ENCODE measurements around the gene SHISAL1.

The SHISAL1 gene

DNA sequence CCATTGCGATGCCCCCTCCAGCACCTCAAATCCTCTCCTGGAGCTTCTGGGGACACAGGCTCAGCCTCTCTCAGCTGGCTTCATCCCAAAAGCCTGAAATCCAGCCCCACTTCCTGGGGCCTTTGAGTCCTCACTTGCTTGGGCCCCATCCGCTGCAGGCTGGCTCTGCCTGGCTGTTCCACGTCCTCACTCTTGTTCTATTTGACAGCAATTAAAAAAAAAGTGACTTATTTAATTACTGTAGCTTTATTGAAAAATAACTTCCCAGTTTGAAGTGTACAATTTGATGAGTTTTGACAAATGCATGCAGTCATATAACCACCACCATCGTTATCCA, 104.8 kb downstream of the SHISAL1 start:
- ATAC-seq (ENCODE audit: insufficient read depth, low read depth) (no peak), DNase-seq (no peak)
- Histone ChIP-seq H3K4me2 (ENCODE audit: insufficient read depth, low read length) (no peak overlapping the region), H3K27me3 (ENCODE audit: insufficient read depth, low read length, poor library complexity) (no peaks in the 10 kb centered on the region), H2AFZ (ENCODE audit: low read depth, low read length) (no peak overlapping the region), H3K27ac (ENCODE audit: low read length) (no peak overlapping the region), H3K4me3 (ENCODE audit: low read depth in 1 of 2, low read length in 2 of 2) (no peak overlapping the region), H3K9me3 (ENCODE audit: insufficient read depth, low read length, severe bottlenecking) (peaks cover 4% of the 10 kb centered on the region), H3K79me2 (ENCODE audit: insufficient read depth, low read length) (no peaks in the 10 kb centered on the region), H3K9ac (ENCODE audit: low read depth, low read length) (no peak overlapping the region), H4K20me1 (ENCODE audit: insufficient read depth, low read length) (peaks cover 15% of the 10 kb centered on the region; the same call in 1 of the 2 replicates), H3K4me1 (ENCODE audit: insufficient read depth, low read length) (no peaks in the 10 kb centered on the region), H3K36me3 (ENCODE audit: insufficient read depth, low read length) (peaks cover 15% of the 10 kb centered on the region; the same call in 1 of the 2 replicates)
- TF ChIP-seq, protein P1, sequence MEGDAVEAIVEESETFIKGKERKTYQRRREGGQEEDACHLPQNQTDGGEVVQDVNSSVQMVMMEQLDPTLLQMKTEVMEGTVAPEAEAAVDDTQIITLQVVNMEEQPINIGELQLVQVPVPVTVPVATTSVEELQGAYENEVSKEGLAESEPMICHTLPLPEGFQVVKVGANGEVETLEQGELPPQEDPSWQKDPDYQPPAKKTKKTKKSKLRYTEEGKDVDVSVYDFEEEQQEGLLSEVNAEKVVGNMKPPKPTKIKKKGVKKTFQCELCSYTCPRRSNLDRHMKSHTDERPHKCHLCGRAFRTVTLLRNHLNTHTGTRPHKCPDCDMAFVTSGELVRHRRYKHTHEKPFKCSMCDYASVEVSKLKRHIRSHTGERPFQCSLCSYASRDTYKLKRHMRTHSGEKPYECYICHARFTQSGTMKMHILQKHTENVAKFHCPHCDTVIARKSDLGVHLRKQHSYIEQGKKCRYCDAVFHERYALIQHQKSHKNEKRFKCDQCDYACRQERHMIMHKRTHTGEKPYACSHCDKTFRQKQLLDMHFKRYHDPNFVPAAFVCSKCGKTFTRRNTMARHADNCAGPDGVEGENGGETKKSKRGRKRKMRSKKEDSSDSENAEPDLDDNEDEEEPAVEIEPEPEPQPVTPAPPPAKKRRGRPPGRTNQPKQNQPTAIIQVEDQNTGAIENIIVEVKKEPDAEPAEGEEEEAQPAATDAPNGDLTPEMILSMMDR (IDR thresholded peaks at IDR 0.05; ENCODE audit: borderline replicate concordance, extremely low read depth, low read length, poor library complexity, severe bottlenecking) = no peak
- TF ChIP-seq EZH2 (IDR thresholded peaks at IDR 0.05; ENCODE audit: borderline replicate concordance, low read depth, low read length, severe bottlenecking) = no peak

DNA sequence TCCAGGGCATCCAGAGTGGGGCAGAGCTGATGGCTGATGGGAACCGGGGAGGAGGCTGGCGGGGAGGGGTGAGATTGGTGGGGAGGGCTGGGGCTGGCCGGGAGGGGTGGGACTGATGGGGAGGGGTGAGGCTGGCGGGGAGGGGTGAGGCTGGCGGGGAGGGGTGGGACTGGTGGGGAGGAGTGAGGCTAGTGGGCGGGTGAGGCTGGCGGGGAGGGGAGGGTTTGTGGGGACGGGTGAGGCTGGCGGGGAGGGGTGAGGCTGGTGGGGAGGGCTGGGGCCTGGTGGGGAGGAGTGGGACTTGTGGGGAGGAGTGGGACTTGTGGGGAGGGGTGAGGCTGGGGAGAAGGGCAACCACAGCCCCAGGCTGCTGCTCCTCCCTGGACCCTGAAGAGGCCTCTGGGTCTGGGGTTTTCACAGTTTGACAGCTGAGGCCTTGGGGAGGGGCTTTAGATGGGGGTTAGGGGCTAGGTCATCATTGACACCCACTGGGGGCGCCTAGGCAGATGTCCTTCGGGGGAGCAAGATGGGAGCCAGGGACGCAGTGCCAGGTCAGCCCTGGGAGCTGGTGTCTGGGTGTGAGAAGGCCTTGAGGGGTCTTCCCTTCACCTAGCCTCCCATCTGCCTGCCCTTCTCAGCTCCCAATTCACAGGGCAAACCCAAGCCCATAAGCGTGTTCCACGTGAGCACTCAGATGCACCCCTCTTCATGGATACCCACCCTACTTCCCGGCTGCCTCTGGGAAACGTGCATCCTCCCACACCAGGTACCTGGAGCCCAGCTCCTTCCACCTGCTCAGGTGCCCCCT, 105.4 kb downstream of the SHISAL1 start:
- Histone ChIP-seq H3K27ac (ENCODE audit: low read length) (no peak overlapping the region), H3K9me3 (ENCODE audit: insufficient read depth, low read length, severe bottlenecking) (peaks cover 4% of the 10 kb centered on the region), H3K9ac (ENCODE audit: low read depth, low read length) (no peak overlapping the region), H3K27me3 (ENCODE audit: insufficient read depth, low read length, poor library complexity) (no peaks in the 10 kb centered on the region), H3K79me2 (ENCODE audit: insufficient read depth, low read length) (no peaks in the 10 kb centered on the region), H3K36me3 (ENCODE audit: insufficient read depth, low read length) (peaks cover 15% of the 10 kb centered on the region; the same call in 1 of the 2 replicates), H3K4me1 (ENCODE audit: insufficient read depth, low read length) (no peaks in the 10 kb centered on the region), H3K4me2 (ENCODE audit: insufficient read depth, low read length) (no peak overlapping the region), H2AFZ (ENCODE audit: low read depth, low read length) (no peak overlapping the region), H3K4me3 (ENCODE audit: low read depth in 1 of 2, low read length in 2 of 2) (no peak overlapping the region), H4K20me1 (ENCODE audit: insufficient read depth, low read length) (peaks cover 15% of the 10 kb centered on the region; the same call in 1 of the 2 replicates)
- TF ChIP-seq EZH2 (IDR thresholded peaks at IDR 0.05; ENCODE audit: borderline replicate concordance, low read depth, low read length, severe bottlenecking) = no peak
- TF ChIP-seq, protein P1 (IDR thresholded peaks at IDR 0.05; ENCODE audit: borderline replicate concordance, extremely low read depth, low read length, poor library complexity, severe bottlenecking) = no peak
- no peak for DNase-seq
- no peak; the same call in 2 of the 3 replicates for ATAC-seq (ENCODE audit: insufficient read depth, low read depth)

DNA sequence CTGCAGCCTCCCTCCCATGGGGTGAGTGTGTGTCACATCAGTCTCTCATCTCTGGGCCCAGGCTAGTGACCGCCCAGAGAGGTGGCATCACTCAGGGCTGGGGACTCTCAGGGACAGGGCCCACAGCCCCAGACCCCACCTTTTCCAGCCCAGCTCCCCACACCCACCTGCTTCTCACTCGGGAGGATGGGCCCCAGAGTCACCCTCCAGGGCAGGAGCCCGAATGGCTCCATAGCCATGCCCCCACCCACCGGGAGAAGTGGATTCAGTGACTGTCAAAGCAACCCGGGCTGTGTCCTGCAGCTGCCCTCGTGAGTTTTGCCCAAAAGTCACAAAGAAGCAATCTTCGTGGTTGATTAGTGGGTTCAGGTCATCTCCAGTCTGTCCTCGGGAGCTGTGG, 106.1 kb downstream of the SHISAL1 start:
- H3K9ac ChIP-seq (ENCODE audit: low read depth, low read length) = no peak overlapping the region
- no peak for TF ChIP-seq EZH2 (IDR thresholded peaks at IDR 0.05; ENCODE audit: borderline replicate concordance, low read depth, low read length, severe bottlenecking)
- TF ChIP-seq, protein P1 (IDR thresholded peaks at IDR 0.05; ENCODE audit: borderline replicate concordance, extremely low read depth, low read length, poor library complexity, severe bottlenecking) = no peak
- H3K36me3 ChIP-seq (ENCODE audit: insufficient read depth, low read length) = peaks cover 15% of the 10 kb centered on the region; the same call in 1 of the 2 replicates
- no peak for ATAC-seq (ENCODE audit: insufficient read depth, low read depth)
- no peaks in the 10 kb centered on the region for H3K27me3 ChIP-seq (ENCODE audit: insufficient read depth, low read length, poor library complexity)
- peaks cover 4% of the 10 kb centered on the region for H3K9me3 ChIP-seq (ENCODE audit: insufficient read depth, low read length, severe bottlenecking)
- H2AFZ ChIP-seq (ENCODE audit: low read depth, low read length) = no peak overlapping the region
- no peaks in the 10 kb centered on the region for H3K79me2 ChIP-seq (ENCODE audit: insufficient read depth, low read length)
- no peak overlapping the region for H3K4me2 ChIP-seq (ENCODE audit: insufficient read depth, low read length)
- no peaks in the 10 kb centered on the region for H3K4me1 ChIP-seq (ENCODE audit: insufficient read depth, low read length)
- H3K27ac ChIP-seq (ENCODE audit: low read length) = no peak overlapping the region
- DNase-seq = no peak
- peaks cover 15% of the 10 kb centered on the region; the same call in 1 of the 2 replicates for H4K20me1 ChIP-seq (ENCODE audit: insufficient read depth, low read length)
- H3K4me3 ChIP-seq (ENCODE audit: low read depth in 1 of 2, low read length in 2 of 2) = no peak overlapping the region
